CD4-positive, alpha-beta T cell treated with Interleukin-15 for 1 hour (primary cell): ENCODE data around the gene TEX19.

Source experiments
- DNase-seq: peaks from one replicate; pipeline ENCODE4 v3.0.0-alpha.2; 2020

Gene TEX19

DNA sequence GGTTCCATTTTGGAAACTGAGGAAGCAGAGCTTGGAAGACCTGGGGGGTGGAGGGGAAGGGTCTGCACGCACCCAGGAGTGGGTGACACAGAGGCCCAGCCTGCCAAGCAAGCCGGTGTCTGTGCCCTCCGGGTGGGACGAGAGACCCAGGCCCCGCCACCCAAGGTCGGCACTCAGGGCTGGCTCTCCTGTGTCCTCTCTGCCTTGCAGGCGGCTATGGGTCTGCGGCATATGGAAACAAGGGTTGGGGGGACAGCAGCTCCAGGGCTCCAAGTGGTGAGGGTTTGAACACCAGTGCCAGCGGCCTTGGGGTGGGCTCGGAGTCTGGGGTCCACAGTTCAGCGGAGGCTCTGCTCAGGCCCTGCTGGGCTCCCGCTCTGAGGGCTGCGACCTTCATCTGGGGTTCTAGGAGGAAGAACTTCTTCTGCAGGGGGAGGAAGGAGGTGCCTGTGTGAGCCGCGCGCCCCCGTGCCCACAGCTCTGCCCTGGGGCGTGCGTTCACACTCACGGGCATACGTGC lies 37.0 kb upstream of the TEX19 start:
- DNase-seq: no peak

DNA sequence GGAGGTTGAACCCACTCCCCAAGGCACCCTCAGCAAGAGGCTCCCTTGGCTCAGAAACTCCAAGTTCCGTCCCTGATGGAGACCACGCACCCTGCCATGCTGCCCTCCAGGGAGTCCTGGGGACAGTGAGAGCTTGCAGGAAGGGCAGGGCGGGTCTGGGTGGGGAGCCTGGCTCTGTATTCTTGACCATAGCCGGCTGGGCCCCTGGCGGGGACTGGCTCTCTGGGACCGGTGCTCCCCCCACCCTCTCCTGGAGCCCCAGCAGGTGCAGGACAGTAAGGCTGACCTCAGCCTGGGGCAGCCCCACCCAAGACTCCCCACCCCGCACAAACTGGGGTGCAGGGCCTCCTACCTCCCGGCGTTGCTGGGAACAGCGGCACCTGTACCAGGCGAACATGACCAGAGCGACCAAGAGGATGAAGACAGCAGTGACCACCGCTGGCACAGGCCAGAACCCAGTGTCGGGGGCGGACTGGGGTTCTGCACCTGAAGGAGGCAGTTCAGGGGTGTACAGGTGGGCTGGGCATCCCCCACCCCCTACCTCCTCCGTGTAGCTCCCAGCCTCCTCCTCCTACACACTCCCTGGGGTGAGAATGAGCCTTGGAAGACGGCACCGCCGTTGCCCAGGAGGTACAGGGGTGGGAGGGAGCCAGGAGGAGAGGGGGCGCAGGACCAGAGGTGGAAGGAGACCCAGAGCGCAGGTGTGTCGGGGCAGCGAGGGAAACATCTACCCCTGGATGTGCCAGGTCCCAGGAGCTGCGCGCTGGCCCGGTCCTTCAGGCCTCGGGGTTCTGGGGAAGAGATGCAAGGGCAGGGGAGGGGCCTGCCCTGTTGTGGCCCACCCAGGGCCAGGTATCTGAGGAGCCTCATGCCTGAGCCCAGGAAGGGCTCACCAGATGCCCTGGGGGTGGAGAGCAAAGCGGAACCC lies 36.3 kb upstream of the TEX19 start:
- DNase-seq: no peak

DNA sequence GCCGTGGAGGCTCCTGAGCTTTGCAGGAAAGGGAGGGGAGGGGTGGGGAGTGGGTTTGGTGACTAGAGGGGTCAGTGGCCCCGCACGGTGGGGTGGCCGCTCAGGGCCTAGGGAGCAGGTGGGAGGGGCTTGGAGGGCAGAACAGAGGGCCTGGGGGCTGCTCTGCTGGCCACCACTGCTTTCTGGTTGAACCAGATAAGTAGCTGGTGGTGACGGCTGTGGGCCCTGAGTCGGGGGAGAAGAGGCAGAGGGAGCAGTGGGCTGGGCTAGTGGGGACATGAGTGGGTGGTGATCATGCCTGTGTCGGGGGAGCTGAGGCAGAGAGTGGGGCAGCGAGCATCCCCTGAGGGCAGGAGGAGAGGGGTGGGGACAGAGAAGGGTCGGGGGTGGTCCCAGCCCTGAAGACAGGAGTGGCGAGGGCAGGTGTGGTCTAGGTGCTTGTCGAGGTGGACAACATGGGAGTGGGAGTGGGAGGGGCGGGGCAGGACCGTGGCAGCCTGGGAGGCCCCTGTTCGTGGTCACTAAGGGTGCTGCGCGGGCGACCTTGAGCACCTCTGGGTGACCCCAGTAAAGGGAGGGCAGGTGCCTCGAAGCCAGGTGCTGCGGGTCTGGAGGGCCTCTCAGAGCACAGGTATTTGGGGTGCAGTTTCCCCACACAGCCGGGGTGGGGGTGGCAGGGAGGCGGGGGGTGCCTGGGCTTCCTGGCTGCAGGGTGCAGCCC lies 35.4 kb upstream of the TEX19 start:
- no peak for DNase-seq

DNA sequence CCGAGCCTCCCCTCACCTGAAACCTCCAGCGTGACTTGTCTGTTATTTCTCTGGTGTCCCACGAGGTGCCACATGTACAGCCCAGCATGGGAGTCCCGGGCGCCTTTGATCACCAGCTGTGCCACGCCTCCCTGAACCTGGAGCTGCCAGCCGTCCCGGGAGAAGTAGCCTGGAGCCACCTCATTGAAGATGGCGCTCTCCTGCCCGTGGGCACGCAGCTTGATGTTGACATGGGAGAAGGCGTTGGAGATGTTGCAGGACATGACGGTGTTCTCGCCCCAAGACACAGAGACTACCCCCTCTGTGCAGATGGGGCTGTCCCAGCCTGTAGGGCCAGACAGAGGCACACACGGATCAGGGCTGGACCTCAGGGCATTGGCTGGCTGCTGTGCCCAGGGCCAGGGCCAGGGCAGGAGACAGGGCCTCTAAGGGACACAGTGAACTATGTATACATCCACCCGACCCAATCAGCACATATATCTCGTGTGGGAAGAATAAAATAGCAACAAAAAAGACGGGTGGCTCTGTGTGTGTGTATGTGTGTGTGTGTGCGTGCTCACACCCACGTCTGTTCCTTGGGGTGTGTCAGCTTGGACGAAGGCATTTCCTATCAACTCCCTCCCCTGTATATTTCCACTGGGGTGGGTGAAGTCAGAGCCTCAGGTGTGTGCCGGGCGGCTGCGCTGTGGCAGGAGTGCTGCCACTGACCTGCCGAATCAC lies 34.3 kb upstream of the TEX19 start:
- no peak for DNase-seq

DNA sequence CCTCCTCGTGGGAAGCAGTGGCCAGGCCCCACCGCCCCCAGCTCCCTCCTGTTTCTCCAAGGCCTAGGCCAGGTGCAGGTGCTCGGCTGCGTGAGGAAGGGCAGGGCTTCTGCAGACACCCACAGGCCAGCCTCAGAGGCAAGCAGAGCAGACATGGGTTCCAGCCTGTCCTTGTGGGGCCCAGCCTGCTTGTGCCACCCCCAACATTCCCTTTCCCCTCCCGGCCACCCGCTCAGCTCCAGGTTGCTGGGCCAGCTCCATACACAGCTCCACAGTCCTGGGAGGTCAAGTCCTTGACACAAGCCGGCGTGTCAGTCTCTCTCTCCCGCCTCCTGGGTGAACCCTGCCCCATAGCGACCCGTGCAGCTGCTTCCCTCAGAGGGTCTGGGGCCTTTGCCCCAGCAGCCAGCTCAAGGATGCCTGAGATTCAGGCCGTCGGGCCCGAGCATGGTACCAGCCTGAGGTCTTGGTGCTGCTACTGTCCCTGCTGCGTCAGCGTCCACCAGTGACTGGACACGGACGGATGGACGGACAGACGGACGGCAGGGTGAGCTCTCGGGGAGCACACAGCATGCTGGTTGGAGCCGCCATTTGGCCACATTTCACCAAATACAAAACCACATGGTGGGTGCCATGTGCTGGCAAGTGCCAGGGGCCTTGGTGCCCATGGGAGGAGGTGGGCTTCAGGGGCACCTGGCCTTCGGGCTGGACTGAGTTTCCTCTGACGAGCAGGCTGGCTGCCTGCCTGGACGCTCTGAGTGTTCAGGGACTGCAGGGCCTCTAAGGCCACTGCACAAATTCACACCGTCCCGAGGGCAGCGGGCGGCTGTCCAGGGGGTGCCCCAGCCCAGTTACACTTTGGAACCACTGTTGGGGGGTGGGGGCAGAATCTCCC lies 33.5 kb upstream of the TEX19 start:
- no peak for DNase-seq

DNA sequence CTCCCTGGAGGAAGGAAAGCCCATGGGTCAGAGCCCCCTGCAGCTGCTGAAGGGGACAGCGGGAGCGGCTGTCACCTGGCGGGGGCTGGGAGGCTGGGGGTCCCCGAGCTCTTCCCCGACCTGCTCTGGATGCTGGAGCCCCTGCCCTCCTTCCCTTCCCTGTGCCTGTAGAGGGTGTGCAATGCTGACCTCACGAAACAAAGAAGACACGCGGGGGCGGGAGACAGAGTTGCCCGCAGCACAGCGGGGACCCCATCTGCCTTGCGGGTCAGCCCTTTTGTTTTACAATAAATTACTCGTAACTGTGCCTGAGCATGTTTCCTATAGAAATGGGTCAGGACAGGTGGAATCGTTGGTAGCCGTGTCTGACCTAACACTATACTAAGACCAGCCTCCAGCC lies 31.8 kb upstream of the TEX19 start:
- no peak for DNase-seq

DNA sequence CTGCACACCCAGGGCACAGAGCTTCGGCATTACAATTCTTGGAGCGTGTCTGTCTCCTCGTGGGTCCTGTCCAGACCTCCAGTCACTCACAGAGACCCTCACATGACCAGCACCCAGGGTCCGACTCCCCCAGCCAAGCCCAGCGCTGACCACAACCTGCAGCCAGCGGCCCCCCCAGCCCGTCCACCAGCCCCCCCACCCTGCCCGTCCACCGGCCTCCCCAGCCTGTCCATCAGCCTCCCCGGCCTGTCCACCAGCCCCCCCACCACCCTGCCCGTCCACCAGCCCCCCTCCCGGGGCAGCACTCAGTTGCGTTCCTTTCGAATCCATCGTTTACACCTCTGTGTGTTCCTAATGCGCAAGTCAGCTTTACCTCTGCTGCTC lies 31.3 kb upstream of the TEX19 start:
- no peak for DNase-seq

DNA sequence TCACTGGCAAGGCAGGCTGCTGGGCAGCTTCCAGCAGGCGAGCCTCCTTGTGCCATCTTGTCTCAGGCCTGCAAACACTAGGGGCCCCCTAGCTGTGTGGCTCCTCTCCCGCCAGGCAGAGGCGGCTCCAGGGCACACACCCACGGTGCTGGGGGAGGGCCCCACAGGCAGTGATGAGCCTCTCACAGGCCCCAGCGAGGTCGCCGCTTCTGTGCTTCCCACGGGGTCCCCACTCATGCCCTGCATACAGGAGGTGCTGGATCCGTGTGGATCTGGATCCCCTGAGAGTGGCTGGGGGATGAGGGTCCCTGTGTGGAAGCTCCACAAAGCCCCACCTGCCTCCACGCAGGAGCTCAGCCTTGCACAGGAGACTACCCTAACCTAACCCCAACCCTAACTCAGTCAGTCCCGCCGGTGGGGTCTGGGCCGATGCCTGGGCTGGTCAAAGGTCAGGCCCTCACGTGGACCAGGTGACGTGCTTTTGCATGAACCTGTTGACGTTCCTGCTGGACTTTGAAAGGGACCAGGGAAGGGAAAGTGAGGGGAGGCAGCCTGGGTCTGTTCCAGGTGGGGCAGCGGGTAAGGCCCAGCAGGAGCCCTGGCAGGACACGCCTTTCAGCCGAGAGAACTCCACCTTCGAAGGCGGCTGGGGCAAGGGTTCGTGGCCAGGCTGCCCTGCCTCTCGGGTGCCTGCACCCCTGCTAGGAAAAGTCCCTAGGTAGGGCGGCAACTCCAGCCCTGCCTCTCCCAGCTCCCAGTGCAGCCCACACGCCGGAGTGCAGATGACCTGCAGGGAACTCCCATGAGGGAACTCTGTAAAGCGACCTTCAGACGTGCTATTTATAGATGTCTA lies 30.7 kb upstream of the TEX19 start:
- no peak for DNase-seq

DNA sequence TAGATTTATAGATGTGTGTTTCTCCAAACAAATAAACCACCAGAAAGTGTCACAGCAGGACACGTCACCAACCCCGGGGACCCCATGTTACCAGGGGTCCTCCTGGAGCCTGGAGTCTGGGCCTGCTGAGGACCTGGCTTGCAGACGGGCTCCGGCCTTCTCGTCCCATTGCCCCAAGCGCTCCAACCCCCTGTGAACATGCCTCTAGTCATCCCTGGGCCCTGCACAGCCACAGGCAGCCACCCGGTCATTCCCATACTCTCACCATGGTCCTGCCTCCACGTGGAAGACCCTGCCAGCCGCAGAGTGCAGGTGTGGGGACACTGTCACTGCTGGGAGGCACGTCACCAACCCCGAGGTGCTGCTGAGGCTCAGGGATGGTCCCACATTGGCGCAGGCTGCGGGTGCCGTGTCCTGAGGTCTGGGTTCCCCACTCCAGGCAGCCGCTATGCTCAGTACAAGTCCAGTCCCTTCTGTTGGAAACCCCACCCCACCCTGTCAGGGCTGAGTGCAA lies 30.0 kb upstream of the TEX19 start:
- DNase-seq: no peak

DNA sequence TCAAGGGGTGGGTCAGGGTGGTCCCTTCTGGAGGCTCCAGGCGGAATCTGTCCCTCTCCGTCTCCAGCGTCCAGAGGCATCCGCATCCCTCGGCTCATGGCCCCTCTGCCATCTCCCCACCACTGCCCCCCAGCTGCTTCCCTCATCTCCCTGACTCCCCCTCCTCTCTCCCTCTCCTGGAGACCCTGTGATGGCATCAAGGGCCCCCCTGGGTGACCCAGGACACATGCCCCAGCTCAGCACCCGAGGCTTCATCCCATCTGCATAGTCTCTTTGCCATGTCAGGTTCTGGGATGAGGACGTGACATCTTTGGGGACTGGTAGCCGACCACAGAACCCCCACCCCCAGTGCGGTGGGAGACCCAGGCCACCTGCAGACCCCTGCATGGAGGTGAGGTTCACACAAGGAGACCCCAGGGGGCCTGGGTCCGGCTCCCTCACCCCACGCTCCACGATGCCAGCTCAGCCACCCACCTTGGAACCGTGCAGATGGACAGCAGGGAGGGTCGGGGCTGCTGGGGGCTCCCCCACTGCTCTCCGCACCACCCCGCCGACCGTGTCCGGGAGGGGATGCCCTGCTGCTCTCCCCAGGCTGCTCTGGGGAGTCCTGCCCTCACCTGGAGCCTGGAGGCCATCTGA lies 29.2 kb upstream of the TEX19 start:
- no peak for DNase-seq

DNA sequence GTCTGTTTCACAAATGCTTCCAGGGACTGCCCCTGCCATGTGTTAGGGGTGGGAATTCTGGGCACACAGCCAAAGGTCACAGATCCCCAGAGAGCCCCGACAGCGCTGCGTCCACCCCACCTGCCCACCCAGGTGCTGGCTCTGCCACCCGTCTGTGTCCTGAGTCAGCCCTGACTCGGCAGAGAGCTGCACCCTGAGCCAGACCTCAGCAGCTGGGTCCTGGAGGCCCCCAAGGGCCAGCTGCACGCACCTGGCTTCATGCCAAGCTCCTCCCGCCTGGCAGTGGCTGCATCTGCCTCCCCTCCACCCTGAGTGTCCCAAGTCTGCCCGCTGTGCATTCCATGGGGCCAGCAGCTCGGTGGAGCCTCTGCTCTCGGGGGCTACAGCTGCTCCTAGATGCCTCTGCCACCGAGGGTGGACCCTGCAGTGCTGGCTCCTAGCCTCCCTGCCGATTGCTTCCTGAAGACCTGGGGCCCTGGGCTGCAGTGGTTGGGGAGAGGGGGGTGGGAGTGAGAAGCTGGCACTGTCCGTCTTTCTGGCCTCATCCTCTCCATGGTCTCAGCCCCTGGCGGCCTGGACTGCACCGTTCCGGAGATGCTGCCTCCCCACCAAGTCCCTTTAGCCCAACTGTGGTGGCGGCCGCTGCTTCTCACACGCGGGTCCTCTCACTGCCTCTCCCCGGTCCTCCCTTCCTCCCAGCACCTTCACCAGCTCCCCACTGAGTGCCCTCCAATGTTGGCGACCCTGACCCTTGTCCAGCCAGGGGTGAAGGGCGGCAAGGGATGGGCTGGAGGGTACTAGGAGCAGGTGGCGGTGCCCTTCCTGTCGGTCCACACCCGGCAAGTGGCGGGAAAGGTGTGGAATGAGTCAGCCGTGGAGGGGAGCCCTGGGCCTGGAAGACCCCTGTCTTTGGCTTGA lies 28.5 kb upstream of the TEX19 start:
- DNase-seq: no peak

DNA sequence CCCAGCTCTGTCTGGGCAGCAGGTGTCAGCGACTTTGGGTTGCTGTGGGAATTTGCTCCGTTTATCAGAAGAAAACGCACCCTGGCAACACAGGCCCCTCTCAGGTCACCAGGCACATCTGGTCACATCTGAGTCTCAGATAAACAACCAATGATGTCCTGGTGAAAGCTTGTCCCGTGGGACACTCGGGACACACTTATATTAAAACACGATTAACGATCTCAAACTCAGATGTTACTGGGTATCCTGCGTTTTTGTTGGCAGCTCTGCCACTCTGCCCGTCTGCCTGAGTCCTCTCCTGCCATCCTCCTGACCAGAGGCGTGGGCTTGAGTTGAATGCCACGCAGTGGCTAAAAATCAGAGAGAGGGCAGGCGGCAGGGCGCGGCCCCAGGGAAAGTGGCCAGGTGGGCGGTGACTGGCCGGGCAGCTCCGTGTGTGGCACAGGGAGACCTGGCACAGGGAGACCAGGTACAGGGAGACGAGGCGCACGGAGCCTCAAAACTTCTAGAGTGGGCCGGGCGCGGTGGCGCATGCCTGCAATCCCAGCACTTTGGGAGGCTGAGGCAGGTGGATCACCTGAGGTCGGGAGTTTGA lies 27.6 kb upstream of the TEX19 start:
- no peak for DNase-seq

DNA sequence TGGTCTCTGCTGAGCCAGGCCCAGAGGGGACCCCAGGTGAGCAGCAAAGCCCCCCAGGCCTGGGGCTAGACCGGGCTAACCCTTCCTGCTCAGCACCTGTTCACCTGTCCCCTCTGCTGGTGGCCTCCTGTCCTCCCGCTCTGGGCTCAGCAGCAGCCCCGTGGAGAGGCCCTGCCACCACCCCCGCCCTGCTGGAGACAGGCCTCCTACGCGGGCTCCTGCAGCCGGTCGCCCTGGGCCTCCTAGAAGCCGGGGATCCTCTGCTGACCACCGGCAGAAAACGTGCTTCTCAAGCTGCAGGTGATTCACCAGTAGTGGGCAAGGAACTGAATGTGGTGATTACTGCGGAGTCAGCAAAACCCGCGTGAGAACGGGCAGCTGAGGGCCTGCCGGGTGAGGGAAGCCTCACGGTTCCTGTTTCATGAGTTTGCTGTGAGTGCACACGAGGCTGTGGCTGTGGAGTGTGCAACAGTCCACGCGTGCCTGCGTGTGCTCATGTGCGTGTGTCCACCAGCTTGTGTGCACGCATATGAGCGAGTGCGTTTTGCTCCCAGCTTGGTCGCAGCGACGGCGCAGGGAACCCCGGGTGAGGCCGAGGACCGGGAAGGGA lies 26.3 kb upstream of the TEX19 start:
- peak; percentile 67 for DNase-seq

DNA sequence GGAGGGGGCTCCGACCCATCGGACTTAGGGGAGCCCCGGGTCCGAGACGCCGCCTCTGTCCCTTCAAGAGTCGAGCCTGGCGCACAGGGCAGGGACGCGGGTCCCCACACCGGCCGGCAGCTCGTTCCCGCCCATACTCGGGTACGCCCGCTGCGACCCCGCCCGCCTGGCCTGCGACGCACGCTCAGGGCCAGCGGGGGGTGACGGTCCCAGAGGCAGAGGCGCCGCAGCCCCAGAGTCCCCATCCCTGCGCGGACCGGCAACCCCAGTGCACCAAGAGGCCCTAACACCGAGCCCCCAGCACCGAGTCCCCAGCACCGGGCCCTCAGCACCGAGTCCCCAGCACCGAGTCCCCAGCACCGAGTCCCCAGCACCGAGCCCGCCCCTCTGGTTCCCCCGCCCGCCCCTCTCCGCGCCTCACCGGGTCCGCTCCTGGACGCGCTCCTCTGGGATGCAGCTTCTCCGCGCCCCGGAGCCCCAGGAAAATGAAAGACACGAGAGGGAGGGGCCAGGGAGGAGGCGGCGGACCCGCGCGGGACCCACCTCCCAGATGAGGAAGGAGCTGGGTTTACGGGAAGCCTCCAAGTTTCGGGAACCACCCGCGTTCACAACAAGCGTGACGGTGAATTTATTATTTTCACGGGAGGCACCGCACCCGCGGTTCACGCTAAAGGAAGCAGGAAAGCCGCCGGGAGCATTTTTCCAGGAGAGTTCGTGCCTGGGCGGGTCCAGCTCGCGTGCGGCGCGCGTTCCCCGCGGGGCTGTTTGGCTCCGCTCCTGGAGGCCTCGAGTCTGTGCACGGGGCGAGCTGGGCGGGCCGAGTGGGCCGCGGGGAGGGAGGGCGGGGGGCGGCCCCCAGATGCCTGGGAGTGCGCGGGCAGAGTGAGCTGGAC lies 25.5 kb upstream of the TEX19 start, which contains the start of gene SECTM1:
SECTM1 (minus strand) TSS at position 488 of the 893 bp plus-strand sequence. CDS start 6,526 bp downstream, outside the sequence.
- peak; percentile 32 for DNase-seq

DNA sequence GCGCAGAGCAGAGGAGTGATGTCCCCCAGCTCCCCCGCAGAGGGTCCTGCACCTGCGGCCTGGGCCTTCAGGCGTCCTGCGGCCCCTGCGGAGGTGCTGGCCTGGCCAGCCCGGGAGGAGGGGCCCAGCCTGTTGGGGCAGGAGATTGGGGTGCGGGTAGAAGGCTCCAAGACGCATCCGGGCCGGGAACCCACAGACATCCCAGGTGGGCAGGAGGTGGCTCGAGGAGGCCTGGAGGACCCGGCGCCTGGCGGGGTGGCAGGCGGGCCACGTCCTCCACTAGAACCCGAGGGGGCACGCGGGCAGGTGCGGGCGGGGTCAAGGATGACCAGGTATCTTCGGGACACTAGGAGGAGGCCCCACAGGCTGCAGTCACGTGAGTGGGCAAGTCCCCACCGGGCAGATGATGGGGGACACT lies 24.8 kb upstream of the TEX19 start:
- no peak for DNase-seq

DNA sequence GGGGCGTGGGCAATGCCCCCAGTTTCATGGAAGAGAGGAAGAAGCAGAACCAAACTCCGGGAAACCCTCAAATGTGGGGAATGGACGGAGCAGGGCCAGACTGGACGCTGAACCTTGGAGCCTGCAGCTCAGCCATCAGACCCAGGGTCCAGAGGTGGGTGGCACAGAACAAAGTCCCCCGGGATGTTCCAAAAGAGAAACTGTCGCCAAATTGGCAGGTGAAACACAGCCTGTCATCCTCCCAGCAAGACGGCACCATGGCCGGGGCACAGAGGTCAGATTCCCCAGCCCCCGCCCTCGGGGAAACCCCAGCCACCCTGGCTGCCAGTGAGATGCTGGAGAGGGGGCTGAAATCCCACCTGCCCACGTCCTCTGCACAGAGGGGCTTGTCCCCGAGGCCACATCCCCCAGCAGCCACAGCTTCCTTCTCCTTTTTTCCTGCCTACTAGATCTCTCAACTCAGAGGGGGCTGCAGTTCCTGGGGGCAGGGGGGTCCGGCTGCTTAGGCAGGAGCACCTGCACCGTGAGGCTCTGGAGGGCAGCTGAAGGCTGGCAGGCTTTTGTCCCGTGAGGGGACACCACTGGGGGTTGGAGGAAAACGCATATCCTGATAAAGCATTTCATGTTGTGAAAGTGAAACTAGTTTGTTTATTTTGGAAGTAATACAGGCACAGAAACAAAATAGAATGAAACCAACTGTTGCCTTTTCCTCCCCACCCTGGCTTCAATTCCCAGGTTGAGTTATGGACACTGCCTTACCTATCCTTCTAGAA lies 24.2 kb upstream of the TEX19 start:
- no peak for DNase-seq
